ENCODE measurements around the gene TMEM191B. TPM values are rescaled to one million over a fixed set of nuclear protein-coding genes. Genes with fewer than 3 reads are reported as not detected.
"Not testable (repeated sequence)": the region's sequence is repeated elsewhere in the genome, so short reads cannot be mapped to it uniquely, and the experiment has no call there.

The TMEM191B gene
- polyA plus RNA-seq, 1 donor = 8.1 TPM

DNA sequence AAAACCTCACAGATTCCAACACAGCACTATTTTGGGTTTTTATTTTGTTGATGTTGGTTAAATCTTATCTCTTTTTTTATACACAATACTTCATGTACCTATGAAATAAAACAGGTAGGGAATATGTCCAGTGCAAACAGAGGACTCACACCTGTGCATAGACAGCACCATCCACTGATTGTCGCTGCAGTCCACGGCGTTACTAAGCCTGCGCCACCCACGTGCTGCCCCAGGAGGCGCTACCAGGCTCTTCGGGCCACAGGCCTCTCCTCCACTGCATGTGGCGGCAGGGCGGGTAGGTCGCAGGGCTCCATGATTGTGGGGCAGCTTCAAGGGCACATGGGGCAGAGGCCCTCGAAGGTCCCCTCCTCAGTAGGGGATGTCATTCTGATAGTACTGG lies 6.0 kb downstream of the TMEM191B start:
- not testable (repeated sequence) for H3K4me3 ChIP-seq (ENCODE audit: low read length); H3K9me3 ChIP-seq (ENCODE audit: control insufficient read depth, low read depth, low read length); H3K27me3 ChIP-seq (ENCODE audit: control insufficient read depth, insufficient read depth, low read length); H3K36me3 ChIP-seq (ENCODE audit: control insufficient read depth, insufficient read depth, low read length); H3K4me1 ChIP-seq (ENCODE audit: control insufficient read depth, insufficient read depth, low read length); H3K27ac ChIP-seq (ENCODE audit: low read length); DNase-seq
- WGBS (ENCODE audit: insufficient coverage, low lambda C conversion rate) = no CpG with 5 or more reads among the region's 11 CpGs

DNA sequence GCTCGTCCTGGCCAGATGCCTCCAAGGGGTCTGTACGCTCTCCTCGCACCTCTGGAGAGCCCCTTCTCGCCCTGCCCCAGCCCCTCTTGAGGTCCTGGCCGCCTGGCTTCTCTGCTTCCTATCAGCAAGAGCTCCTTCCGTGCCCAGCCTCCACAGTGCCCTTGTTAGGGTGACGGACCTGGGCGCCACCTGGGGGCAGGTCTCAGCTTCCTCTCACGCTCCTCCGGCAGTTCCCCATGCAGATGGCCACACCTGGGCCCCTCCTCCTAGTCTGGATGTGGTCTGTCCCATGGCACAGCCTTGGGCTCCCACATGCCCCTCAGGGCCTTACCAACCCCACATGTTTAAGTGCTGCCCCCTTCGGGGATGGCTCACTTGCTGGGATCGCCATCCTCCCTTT lies 6.7 kb downstream of the TMEM191B start:
- not testable (repeated sequence) for H3K27me3 ChIP-seq (ENCODE audit: control insufficient read depth, insufficient read depth, low read length); H3K9me3 ChIP-seq (ENCODE audit: control insufficient read depth, low read depth, low read length); H3K27ac ChIP-seq (ENCODE audit: low read length); DNase-seq; H3K36me3 ChIP-seq (ENCODE audit: control insufficient read depth, insufficient read depth, low read length); H3K4me3 ChIP-seq (ENCODE audit: low read length); H3K4me1 ChIP-seq (ENCODE audit: control insufficient read depth, insufficient read depth, low read length)
- WGBS (ENCODE audit: insufficient coverage, low lambda C conversion rate) = no CpG with 5 or more reads among the region's 12 CpGs

DNA sequence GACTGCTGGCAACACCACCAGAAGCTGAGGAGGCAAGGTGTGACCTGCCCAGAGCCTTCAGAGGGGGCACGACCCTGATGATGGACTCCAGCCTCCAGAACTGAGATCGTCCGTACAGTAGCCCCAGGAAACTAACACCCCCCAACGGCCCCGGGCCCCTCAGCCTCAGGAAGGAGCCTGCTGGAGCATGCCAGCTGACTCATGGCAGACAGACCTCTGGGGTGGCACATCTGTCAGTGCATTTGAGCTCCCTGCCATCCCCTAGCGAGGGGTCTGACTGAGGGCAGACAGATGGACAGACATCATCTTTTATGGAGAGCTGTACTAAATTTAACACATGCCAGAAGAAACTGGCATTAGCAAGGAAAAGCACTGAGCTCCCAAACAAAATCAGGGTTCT lies 12.4 kb downstream of the TMEM191B start:
- H3K4me3 ChIP-seq (ENCODE audit: low read length); H3K9me3 ChIP-seq (ENCODE audit: control insufficient read depth, low read depth, low read length): not testable (repeated sequence)
- no CpG with 5 or more reads among the region's 6 CpGs for WGBS (ENCODE audit: insufficient coverage, low lambda C conversion rate)

DNA sequence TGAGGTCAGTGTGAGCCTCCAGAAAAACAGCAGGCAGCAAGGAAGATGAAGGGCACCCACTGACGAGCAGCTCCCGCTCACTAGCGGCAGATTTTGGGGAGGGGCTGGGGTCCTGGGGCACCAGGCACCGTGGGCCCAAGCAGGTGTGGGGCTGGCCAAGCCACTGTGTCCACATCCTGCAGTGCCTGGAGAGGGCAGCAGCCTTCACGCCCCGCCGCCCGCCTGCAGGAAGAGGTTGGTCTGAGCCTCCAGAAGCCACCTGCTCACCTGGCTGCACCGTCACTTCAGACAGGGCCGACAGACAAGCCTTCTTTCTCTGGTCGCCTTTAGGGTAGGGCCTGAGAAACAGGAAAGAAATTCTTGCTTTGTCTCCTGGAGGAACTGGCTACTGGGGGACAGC lies 15.8 kb downstream of the TMEM191B start:
- H3K4me3 ChIP-seq (ENCODE audit: low read length); H3K4me1 ChIP-seq (ENCODE audit: control insufficient read depth, insufficient read depth, low read length); H3K9me3 ChIP-seq (ENCODE audit: control insufficient read depth, low read depth, low read length); H3K27me3 ChIP-seq (ENCODE audit: control insufficient read depth, insufficient read depth, low read length); H3K27ac ChIP-seq (ENCODE audit: low read length); DNase-seq; H3K36me3 ChIP-seq (ENCODE audit: control insufficient read depth, insufficient read depth, low read length): not testable (repeated sequence)
- no CpG with 5 or more reads among the region's 11 CpGs for WGBS (ENCODE audit: insufficient coverage, low lambda C conversion rate)

More for the DNA sequence above, 12.4 kb downstream of the TMEM191B start:
- H3K36me3 ChIP-seq (ENCODE audit: control insufficient read depth, insufficient read depth, low read length); H3K27me3 ChIP-seq (ENCODE audit: control insufficient read depth, insufficient read depth, low read length); H3K4me1 ChIP-seq (ENCODE audit: control insufficient read depth, insufficient read depth, low read length); H3K27ac ChIP-seq (ENCODE audit: low read length); DNase-seq: not testable (repeated sequence)

DNA sequence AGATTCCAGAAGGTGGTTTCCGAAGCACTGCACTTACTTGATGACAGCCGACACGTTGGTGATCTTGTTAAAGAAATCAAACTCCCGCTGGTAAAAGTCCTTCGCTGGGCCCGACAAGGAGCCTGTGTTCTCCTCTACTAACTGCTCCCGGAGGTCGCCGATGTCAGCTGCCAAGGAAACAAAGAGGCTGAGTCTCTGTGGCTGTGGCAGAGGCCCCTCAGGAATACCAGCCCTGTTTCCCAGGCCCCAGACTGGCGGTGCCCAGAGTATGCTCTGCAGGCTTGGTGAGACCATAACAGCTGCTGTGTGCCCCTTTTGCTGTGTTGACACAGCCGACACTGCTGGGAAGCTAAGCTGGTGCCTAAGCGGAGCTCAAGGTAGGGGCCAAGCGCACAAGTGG lies 17.0 kb downstream of the TMEM191B start:
- H3K4me1 ChIP-seq (ENCODE audit: control insufficient read depth, insufficient read depth, low read length); DNase-seq; H3K36me3 ChIP-seq (ENCODE audit: control insufficient read depth, insufficient read depth, low read length); H3K9me3 ChIP-seq (ENCODE audit: control insufficient read depth, low read depth, low read length); H3K4me3 ChIP-seq (ENCODE audit: low read length); H3K27me3 ChIP-seq (ENCODE audit: control insufficient read depth, insufficient read depth, low read length); H3K27ac ChIP-seq (ENCODE audit: low read length): not testable (repeated sequence)
- no CpG with 5 or more reads among the region's 13 CpGs for WGBS (ENCODE audit: insufficient coverage, low lambda C conversion rate)

DNA sequence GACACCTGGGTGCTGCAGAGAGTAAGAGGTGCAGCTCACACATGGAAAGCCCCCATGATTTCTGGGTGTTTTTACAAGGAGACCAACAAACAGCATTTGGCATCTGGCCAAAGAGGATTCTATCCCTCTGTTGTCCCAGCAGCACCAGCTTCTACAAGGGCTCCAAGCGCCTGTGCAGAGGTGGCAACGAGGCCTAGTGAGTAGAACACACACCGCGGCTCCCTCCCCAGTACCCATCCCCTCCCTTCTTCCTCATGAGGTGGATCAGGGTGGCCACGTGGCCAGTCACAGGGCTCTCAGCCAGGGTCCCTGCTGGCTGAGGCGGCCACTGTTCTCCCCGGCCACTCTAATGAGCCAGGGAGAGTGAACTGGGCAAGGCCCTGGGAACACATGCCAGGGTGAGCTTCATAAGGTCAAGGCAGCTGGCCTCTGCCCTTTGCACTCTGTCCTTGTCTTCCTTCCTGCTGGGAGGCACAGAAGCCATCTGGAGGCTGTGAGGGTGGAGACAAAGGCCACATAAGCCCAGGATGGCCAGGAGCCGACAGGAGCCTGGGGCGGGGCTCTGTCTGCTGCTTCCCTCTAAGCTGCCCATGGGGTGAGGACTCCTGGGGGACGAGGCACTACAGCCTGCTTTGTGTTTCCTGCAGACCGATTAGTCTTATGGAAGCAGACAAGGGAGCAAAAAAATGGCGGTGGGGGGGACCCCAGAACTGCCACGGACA lies 22.0 kb downstream of the TMEM191B start:
- not testable (repeated sequence) for H3K27me3 ChIP-seq (ENCODE audit: control insufficient read depth, insufficient read depth, low read length); H3K4me3 ChIP-seq (ENCODE audit: low read length); H3K4me1 ChIP-seq (ENCODE audit: control insufficient read depth, insufficient read depth, low read length); H3K36me3 ChIP-seq (ENCODE audit: control insufficient read depth, insufficient read depth, low read length); H3K9me3 ChIP-seq (ENCODE audit: control insufficient read depth, low read depth, low read length); H3K27ac ChIP-seq (ENCODE audit: low read length)
- DNase-seq = peak in 1 of 2 donors; percentile 0
- WGBS (ENCODE audit: insufficient coverage, low lambda C conversion rate) = 100% methylated on average over 1 of the region's 13 CpGs

DNA sequence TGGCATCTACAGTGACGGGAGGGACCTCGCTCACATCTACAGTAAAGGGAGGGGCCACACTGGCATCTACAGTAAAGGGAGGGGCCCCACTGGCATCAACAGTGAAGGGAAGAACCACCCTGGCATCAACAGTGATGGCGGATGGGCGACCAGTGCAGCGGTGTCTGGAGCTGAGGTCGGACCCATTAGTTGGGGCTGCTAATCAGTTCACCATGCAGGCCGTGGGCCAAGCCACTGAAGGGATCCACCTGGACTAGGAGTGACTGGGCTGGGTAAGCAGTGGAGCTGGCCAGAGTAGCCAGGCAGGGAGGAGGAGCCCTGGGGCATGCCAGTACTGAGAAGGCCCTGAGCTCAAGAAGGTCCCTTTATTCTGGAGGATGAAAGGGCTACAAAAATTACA lies 23.4 kb downstream of the TMEM191B start:
- not testable (repeated sequence) for H3K4me1 ChIP-seq (ENCODE audit: control insufficient read depth, insufficient read depth, low read length); H3K9me3 ChIP-seq (ENCODE audit: control insufficient read depth, low read depth, low read length); H3K27me3 ChIP-seq (ENCODE audit: control insufficient read depth, insufficient read depth, low read length); H3K4me3 ChIP-seq (ENCODE audit: low read length); H3K27ac ChIP-seq (ENCODE audit: low read length); DNase-seq; H3K36me3 ChIP-seq (ENCODE audit: control insufficient read depth, insufficient read depth, low read length)
- WGBS (ENCODE audit: insufficient coverage, low lambda C conversion rate) = no CpG with 5 or more reads among the region's 7 CpGs

DNA sequence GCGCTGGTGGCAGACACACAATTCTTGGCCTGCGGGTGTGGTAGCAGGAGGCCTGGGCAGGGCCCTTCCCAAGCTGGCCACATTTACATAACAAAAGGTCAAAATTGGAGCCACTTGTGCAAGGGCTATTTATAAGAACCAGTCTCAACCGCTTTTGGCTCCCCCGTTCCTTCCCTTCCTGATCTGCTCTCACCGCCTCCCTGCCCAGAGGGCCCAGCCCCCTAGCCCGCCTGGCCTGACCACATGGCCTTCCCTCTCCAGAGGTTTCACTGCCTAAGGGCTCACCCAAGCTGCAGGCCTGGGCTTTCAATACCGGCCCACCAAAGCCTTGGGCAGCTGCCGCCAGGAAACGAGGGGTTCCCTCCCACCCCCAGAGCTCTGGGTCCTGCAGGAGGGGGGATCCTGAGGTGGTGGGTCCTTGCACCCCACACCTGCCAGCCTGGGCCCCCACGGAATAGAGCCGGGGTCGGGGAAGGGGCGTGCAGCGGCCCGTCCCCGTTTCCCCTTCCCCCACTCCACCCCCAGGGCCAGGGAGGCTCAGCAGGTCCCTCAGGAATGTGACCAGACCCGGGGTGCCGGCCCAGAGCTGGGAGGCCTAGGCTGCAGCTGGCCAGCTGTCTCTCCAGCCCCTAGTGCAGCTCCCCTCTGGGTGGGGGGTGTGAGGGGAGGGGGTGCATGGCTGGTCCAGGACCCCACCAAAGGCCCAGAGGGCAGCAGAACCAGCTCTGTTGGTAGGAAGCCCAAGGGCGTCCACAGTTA lies 25.4 kb downstream of the TMEM191B start:
- H3K4me1 ChIP-seq (ENCODE audit: control insufficient read depth, insufficient read depth, low read length); H3K27ac ChIP-seq (ENCODE audit: low read length); DNase-seq; H3K36me3 ChIP-seq (ENCODE audit: control insufficient read depth, insufficient read depth, low read length); H3K4me3 ChIP-seq (ENCODE audit: low read length); H3K9me3 ChIP-seq (ENCODE audit: control insufficient read depth, low read depth, low read length); H3K27me3 ChIP-seq (ENCODE audit: control insufficient read depth, insufficient read depth, low read length): not testable (repeated sequence)
- no CpG with 5 or more reads among the region's 19 CpGs for WGBS (ENCODE audit: insufficient coverage, low lambda C conversion rate)

DNA sequence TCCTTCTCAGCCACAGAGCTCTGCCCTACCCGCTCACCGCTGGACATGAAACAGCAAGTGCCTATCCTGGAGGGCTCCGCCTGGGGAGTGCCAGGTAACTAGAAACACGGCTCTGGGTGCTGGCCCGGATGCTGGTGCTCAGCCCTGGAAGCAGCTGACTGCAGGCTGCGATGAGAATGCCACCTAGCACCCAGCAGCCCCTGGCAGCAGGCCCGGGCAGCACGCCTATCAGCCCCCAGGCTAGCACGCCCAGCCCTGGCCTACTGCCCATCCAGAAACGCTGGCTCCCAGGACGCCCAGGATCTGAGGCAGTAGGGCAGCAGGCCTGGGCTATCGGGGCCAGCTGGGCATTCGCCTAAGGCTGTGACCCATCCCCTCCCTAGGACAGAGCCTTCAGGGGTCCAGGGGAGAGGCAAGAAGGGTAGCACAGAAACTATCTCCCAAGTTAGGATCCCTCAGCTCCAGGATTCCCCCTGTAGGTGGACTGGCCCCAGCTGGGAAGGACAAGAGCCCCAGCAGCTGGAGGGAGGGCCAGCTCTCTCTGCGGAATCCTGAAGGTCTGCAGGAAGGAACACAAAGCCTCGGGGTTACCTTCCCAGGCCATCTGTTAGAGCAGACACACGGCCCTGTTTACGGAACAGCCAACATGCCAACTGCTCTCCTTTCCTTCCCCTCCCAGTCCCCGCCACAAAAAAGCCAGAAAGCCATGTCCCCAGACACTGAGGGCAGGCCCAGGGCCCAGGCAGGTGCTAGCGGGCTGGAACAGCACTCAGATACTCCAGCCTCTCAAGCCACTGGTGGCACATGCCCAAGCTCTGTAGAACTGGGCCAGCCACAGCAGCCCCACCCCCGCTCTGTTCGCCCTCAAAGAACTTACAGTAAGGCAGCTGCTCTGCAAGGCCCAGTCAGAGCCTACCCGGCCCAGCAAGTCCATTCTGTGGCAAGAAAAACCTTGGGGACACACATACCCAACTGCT lies 27.0 kb downstream of the TMEM191B start:
- not testable (repeated sequence) for H3K9me3 ChIP-seq (ENCODE audit: control insufficient read depth, low read depth, low read length); H3K4me1 ChIP-seq (ENCODE audit: control insufficient read depth, insufficient read depth, low read length); H3K27me3 ChIP-seq (ENCODE audit: control insufficient read depth, insufficient read depth, low read length); H3K4me3 ChIP-seq (ENCODE audit: low read length); DNase-seq; H3K27ac ChIP-seq (ENCODE audit: low read length); H3K36me3 ChIP-seq (ENCODE audit: control insufficient read depth, insufficient read depth, low read length)
- no CpG with 5 or more reads among the region's 22 CpGs for WGBS (ENCODE audit: insufficient coverage, low lambda C conversion rate)

DNA sequence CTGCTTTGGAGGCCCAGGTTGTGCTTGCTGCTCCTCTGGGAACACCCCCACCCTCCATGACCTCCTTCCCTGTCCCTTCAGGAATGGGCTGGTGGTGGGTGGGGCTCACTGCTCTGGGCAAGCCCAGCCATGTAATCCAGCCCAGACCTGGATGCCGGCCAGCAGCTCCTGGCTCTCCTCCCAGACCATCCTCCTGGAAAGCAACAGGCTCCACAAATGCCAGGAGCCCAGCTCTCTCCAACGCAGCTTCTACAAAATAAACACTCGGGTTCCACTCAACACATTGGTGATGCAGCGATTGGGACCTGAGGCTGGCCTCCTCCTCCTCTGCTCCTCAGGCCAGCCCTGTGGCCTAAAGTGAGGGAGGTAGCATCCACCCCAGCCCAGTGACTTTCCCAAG lies 30.9 kb downstream of the TMEM191B start:
- no CpG with 5 or more reads among the region's 4 CpGs for WGBS (ENCODE audit: insufficient coverage, low lambda C conversion rate)
- not testable (repeated sequence) for H3K4me3 ChIP-seq (ENCODE audit: low read length); H3K27me3 ChIP-seq (ENCODE audit: control insufficient read depth, insufficient read depth, low read length); H3K36me3 ChIP-seq (ENCODE audit: control insufficient read depth, insufficient read depth, low read length); DNase-seq; H3K4me1 ChIP-seq (ENCODE audit: control insufficient read depth, insufficient read depth, low read length); H3K27ac ChIP-seq (ENCODE audit: low read length); H3K9me3 ChIP-seq (ENCODE audit: control insufficient read depth, low read depth, low read length)
